Fibroblast of lung (primary cell): ENCODE data around the gene RNF180.

Experiments used
- EZH2 ChIP-seq: IDR thresholded peaks from 2 replicates; pipeline ENCODE4 v1.5.1; 2012; ENCODE audit warnings: low read length, control low read depth, mild to moderate bottlenecking; ENCODE audit errors: missing control alignments
- TF ChIP-seq, protein P1 (sequence below), 2 donors: IDR thresholded peaks in 1 of 2; conservative IDR thresholded peaks in 1 of 2; 1 replicate in 1 of 2; 2 replicates in 1 of 2; pipeline ENCODE4 v1.5.1; 2011 to 2012; ENCODE audit warnings: low read length in 2 of 2, control low read depth in 1 of 2, inconsistent platforms in 1 of 2, low read depth in 1 of 2, mild to moderate bottlenecking in 1 of 2

DNA sequence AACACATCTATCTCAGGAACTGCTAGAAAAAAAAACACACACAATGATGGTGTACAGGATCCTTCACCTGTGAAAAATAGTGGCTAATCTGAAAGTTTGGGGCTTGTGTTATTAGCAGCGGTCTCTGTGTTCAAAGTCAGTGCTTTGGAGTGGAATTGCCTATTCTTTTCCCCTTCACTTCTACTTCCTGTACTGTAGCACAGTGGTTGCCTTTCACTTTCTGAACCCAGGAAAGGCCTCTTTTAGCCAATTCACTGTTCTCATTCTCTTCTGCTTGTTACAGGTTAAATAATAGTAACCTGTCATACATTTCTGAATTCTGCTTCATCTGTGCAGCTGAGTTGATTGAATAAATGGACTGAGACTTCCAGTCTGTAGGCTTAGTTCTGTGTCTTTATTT lies 178.9 kb downstream of the RNF180 start:
- TF ChIP-seq, protein P1, sequence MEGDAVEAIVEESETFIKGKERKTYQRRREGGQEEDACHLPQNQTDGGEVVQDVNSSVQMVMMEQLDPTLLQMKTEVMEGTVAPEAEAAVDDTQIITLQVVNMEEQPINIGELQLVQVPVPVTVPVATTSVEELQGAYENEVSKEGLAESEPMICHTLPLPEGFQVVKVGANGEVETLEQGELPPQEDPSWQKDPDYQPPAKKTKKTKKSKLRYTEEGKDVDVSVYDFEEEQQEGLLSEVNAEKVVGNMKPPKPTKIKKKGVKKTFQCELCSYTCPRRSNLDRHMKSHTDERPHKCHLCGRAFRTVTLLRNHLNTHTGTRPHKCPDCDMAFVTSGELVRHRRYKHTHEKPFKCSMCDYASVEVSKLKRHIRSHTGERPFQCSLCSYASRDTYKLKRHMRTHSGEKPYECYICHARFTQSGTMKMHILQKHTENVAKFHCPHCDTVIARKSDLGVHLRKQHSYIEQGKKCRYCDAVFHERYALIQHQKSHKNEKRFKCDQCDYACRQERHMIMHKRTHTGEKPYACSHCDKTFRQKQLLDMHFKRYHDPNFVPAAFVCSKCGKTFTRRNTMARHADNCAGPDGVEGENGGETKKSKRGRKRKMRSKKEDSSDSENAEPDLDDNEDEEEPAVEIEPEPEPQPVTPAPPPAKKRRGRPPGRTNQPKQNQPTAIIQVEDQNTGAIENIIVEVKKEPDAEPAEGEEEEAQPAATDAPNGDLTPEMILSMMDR (conservative IDR thresholded peaks at IDR 0.05 in 1 of 2, IDR thresholded peaks at IDR 0.05 in 1 of 2; ENCODE audit: low read depth in 1 of 2, low read length in 2 of 2), result no peak
- no peak for TF ChIP-seq EZH2
